CD4-positive, alpha-beta T cell treated with Interleukin-4 for 4 hours (primary cell): ENCODE measurements around the gene LMF1.

Experiments used
- DNase-seq: peaks from one replicate; pipeline ENCODE4 v3.0.0-alpha.2; 2020

The LMF1 gene

DNA sequence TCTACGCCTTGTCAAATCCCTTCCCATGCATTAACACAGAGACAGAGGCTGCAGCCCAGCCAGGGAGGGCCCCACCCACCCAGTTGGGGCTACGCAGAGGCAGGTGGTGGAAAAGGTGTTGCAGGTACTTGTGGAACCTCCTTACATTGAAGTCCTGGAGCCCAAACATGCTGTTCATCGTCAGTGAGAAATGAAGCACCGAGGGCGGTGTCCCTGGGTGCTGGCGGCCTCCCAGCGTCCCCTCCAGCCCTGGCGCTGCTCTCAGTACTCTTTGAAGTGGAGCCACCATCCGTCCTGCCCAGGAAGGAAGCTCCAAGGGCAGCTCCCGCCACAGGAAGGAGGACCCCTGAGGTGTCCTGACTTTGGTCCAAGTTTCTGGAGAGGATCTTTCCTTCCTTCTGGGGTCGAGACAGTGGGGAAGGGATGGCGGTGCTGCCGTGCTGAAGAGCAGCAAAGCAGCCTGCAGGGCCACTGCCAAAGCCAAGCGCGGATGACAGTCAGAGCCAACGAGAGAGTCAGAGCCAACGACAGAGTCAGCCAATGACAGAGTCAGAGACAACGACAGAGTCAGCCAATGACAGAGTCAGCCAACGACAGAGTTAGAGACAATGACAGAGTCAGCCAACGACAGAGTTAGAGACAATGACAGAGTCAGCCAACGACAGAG is 23.4 kb downstream of the LMF1 start:
- DNase-seq, result no peak

DNA sequence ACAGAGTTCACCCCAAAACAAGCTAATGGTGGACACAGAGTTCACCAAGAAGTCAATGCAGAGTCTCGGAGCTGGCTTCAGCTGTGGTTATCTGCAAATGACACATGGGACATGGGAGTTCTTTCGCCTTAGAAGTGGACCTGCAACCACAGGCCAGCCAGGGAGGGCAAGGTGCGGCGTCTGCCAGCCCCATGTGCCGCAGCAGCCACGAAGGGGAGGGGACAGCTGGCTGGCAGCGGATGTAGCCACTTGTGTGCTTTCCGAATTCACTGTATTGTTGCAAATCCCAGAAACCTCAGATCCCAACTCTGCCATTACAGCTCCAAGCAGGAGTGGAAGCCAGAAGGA is 24.8 kb downstream of the LMF1 start:
- no peak for DNase-seq

DNA sequence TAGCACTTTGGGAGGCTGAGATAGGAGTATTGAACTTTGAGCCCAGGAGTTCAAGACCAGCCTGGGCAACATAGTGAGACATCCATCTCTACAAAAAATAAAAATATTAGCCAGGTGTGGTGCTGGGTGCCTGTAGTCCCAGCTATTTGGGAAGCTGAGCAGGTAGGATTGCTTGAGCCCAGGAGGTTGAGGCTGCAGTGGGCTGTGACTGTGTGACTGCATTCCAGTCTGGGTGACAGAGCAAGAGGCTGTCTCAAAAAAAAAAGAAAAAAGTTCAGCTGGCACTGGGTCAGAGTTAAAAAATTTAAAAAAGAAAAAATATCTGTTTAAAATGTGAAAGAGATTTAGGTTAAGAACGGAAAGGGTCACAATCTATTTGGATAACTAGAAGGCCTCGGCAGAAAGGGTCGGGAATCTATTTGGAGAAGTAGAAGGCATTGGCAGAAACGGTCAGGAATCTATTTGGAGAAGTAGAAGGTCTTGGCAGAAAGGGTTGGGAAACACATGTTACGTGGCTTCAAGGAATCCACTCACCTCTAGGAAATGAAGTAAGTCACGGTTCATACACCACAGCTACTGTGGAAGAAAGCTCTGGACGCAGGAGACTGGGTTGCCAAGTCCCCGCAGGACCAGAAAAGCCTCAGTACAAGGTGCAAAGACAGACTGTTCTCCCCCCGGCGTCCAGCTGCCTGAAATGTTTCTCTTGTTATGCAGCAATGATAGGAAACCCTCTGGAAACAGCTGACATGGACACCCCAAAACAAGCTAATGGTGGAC is 25.3 kb downstream of the LMF1 start:
- DNase-seq, result no peak

DNA sequence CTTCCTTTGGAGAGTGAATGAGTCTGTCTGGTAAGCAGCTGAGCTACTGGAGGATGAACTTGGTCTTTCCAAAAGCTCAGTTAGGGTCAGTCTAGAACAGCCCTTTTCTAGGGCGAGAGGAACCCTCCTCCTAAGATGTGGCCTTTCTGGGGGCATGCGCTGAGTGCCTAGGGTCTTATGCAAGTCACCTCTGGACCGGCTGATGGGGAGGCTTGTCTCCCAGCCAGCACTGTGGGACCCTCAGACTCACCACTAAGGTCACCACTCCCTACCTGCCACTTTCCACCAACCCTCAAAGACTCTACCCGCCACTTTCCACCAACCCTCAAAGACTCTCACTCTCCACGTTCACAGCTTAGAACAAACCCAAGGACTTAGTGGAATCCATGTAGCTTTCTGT is 26.8 kb downstream of the LMF1 start:
- DNase-seq, result no peak

DNA sequence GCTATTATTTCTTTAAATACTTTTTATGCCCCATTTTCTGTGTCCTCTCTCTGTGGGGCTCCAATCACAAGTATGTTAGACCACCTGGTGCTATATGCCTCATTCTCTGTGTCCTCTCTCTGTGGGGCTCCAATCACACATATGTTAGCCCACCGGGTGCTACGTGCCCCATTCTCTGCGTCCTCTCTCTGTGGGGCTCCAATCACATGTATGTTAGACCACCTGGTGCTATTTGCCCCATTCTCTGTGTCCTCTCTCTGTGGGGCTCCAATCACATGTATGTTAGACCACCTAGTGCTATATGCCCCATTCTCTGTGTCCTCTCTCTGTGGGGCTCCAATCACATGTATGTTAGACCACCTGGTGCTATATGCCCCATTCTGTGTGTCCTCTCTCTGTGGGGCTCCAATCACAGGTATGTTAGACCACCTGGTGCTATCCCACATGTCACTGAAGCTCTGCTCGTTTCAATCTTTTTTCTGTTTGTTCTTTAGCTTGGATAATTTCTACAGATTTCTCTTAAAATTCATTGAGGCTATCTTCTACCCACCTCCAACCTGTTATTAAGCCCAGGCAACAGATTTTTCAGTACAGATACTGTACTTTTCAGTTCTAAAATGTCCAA is 28.2 kb downstream of the LMF1 start:
- no peak for DNase-seq

DNA sequence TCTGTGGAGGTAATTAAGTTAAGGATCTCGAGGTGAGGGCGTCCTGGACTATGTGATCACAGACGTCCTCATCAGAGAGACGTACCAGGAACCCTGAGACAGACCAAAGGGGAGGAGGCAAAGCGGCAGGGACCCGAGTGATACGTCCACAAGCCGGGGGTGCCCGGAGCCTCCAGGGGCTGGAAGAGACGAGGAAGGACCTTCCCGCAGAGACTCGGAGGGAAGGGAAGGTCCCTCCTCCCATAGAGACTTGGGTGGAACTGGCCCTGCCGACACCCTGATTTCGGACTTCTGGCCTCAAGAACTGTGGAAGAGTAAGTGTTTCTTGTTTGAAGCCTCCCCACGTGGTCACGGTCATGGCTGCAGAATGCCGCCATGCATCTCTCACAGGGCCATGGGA is 30.8 kb downstream of the LMF1 start:
- DNase-seq, result no peak

DNA sequence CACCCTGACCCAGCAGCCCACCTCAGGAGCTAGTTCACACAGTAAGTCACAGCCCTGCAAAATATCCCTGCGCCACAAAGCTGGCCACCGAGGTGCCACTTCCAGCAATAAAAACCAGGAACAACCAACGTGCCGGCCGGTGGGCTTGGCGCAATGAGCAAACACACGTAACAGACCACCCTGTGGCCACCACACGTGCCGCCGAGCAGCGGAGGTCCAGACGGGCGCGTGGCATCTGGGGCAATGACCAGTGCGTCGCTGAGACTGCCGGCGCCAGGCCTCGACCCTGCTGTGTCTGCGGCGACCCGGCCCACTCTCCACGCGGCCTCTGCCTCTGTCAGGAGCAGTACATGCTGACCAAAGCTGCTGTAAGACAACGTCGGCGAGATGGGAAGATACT is 31.5 kb downstream of the LMF1 start:
- no peak for DNase-seq

DNA sequence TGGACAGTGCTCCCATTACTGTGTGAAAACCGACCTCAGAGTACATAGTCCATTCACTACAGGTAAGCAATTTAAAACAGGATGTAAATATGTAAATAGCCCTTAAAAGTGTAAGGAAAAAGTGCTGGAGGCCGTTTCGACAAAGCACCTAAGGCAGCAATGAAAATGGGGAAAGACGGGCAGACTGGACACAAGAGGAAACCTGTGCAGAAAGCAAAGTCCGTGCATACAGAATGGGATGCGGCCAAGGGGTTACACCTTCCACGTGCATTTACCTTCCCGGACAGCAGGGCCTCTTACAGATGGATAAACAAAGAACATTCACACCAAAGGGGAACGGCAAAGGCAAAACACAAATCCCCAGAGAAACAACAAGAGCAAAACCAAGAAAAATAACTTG is 32.0 kb downstream of the LMF1 start:
- no peak for DNase-seq

DNA sequence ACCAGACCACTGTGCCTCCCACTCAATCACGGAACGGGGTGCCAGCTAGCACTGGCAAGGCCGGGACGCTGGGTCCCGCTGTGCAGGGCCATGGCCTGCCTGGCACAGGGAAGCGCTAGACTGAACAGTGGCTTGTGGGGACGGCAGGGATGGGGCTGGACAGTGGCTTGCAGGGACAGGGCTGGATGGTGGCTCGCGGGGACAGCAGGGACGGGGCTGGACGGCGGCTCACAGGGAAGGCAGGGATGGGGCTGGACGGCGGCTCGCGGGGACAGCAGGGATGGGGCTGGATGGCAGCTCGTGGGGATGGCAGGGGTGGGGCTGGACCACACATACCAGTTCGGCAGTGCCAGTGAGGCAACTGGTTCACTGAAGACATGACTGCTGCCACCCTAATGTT is 32.6 kb downstream of the LMF1 start:
- DNase-seq, result no peak

DNA sequence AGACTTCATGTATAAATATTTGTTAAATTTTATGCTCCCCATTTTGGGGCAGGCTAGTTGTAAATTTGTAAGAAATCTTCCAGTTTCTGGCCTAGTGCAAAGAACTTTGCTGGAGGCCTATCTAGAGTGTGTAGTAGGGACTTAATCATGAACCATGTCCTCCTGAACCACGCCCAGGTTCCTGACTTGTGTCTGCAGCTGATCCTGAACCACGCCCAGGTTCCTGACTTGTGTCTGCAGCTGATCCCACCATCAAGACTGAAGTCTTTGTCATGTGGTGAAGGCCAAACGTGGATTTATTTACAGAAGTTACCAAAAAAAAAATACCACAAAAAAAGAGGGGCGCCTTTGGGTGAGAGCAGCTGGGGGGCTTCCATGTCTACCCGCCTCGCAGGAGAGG is 33.1 kb downstream of the LMF1 start:
- DNase-seq, result no peak

DNA sequence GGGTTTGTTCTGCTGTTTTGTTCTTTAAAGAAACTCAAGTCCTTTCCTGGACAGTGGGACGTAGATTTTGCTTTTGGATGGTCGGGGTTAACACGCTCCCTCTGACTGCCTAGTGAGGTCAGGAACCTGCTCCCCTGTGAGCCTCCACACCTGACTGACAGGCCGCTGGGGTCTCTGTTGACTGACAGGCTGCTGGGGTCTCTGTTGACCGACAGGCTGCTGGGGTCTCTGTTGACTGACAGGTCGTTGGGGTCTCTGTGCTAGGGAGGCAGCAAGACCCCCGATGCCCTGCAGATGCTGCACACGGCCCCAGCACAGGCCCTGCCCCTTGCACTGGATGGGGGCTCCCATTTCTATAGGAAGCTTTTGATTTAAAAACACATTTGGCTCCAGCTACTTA is 33.5 kb downstream of the LMF1 start:
- no peak for DNase-seq

DNA sequence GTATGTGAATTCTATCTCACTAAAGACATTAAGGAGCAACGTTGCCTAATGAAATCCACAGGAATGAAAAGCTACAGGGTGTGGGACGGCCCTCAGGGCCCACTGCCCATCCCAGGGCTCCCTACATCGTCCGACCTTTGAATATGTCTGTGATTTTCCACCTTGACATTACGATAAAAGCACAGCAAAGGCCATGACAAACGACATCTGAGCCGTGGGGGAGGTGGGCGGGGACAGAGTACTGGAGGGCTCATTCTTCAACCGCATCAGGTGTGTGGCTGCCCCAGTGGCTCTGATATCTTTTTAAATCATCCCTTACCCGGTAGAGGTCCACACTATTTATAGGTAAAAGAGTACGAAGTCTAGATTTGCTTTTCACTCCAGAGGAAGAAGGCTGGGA is 35.1 kb downstream of the LMF1 start:
- DNase-seq, result no peak

DNA sequence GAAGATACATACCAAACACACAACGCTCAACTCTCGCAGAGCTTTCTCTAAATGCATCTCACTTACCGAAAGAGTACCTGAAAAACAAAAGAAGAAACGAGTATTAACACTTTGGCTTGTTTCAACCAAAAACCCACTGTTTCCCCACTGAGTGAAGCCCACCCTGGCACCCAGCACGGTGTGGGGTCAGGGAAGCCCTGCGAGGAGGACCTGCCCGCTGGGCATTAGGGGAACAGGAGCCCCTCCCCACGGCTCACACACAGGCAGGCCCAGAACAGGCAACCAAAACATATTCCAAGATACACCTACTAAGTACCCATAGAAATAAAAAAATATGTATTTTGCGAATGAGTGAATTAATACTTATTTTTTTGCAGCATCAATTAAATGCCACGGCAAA is 36.6 kb downstream of the LMF1 start:
- DNase-seq, result no peak

DNA sequence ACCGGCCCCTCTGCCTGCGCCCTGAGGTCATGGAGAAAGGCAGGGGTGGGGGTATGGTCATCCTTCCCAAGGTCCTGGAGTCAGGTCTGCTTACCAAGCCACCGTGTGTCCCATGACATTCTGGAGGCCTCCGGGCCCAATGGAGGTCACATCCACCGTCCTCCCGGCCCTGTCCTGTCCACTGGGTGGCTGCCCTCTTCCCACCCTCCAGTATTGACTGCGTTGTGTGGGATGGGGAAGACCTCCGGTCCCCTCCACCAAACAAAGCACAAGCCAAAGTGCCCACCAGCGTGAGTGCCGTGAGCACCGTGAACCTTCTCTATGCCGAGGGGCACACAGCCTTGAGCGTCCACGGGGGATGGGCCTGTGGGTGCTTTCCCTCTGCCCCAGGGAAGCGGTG is 37.2 kb downstream of the LMF1 start:
- no peak for DNase-seq

DNA sequence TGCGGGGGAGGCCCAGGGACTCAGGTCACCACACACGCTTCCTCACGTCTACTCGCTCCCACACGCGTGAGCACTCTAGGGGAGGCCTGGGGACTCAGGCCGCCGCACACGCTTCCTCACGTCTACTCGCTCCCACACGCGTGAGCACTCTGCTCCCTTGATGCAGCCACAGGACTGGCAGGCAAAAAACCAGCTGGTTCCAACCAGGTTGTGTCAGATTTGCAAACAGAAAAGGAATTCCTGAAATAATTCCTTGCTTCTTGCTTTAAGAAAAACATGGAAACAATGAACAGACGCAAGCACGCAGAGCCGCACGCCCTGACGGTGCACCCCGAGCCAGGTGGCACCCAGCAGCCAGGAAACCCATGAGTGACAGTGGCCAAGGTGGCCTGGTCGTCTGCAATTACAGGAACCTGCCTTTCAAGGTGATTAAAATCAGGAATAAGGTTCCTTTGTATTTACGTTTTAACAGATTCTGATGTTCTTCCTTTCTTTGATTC is 37.9 kb downstream of the LMF1 start:
- no peak for DNase-seq

DNA sequence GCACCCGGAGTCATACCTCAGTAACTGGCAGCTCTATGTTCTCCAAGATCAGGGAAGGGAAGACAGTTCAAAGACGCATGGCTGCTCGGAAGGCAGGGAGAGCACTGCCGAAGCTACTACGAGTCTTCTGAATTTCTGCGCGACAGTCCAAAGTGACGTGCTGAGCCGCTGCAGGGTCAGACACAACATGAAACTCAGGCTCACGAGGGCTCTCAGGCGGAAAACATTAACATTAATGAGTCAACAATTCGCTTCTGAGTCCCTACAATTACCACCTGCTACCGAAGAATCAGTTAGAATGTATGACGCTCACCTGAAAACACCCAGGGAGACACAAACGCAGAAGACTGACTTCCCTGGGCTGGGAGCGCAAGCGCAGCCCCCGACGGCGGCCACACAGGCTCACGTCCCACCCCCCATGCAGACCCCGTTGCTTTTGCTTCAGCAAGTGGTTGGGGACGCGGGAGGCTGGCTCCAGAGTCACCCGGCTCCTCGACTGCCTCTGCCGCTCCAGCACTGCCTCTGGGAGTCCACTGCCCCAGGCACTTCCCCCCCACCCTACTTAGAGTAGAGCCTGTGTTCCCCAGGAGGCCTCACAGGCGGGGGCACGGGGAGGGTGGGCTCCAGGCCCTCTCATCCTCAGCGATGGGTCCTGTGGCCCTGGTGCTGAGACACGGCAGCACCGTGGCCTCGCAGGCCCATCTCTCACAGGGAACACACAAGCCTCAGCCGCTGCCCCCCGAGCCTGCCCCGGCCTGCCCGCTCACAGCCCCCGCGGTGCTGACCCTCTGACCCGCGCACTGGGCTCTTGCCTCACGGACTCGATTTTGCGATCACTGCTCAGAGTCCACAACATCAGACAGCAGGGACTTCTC is 38.9 kb downstream of the LMF1 start:
- DNase-seq, result no peak

DNA sequence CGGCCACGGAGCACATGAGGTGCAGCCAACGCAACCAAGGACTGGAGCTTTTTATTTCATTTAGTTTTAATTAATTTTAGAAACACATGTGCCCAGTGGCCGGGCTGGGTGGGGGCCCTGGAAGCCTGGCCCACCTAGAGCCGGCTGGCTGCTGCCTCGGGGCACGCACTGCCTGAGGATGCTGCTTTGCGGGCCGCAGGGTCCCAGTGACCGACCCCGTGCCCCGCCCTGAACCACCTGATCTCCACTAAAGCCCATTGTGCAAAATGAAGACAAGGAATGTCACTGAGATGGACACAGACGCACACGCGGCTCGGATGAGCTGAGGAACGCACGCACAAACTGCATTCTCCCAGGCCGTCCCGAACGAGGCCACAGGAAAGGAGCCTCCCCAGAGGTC is 39.6 kb downstream of the LMF1 start:
- no peak for DNase-seq

DNA sequence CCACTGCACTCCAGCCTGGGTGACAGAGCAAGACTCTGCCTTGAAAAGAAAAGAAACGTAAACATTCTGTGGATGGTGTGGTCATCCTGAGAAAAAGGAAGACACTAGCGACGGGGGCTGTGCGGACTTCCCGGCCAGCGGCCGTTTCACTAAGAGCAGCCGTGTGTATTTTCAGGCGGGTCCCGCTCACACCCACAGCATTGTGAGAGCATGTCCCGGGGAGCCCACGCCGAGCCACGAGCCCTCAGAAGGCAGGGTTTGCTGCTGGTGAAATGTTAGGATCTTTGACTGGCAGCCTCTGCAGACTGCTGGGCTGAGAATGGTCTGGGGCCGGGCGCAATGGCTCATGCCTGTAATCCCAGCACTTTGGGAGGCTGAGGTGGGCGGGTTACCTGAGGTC is 40.3 kb downstream of the LMF1 start:
- DNase-seq, result no peak

DNA sequence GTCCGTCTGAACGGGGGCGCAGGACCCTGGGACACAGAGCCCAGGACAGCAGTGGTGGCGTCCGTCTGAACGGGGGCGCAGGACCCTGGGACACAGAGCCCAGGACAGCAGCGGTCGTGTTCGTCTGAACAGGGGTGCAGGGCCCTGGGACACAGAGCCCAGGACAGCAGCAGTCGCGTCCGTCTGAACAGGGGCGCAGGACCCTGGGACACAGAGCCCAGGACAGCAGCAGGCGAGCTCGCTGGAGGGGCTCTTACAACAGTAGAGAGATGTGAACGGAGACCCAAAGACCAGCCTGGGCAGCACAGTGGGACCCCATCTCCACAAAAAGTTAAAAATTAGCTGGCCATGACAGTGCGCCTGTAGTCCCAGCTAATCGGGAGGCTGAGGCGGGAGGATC is 40.7 kb downstream of the LMF1 start:
- DNase-seq, result no peak

DNA sequence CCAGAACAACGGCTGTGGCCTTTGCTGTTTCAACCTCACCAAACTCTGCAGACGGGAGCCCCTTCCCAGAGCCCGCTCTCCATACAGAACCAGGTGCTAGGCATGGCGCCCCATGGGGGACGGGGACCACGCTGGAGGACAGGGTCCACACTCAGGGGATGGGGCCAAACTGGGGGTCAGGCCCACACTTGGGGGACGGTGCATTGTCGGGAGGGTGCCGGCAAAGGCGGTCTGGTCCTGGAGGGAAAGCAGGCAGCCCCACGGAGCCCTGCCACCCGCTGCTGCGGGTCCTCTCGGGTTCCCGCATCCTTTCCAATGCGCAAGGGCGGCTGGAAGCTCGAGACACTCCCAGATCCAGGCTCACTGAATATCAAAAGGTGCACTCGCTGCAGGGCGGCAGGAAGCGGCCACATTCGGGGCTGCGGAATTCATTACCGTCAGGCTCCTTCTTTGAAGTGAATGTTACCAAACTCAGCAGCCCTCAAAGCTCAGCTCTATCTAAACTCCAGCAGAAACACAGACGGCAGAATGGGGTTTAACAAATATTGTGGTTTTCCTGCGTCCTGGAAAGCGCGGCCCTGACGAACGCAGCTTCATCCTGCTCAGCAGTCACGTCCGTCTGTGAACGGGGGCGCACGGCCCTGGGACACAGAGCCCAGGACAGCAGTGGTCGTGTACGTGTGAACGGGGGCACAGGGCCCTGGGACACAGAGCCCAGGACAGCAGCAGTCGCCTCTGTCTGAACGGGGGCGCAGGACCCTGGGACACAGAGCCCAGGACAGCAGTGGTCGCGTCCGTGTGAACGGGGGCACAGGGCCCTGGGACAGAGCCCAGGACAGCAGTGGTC is 41.3 kb downstream of the LMF1 start:
- no peak for DNase-seq

DNA sequence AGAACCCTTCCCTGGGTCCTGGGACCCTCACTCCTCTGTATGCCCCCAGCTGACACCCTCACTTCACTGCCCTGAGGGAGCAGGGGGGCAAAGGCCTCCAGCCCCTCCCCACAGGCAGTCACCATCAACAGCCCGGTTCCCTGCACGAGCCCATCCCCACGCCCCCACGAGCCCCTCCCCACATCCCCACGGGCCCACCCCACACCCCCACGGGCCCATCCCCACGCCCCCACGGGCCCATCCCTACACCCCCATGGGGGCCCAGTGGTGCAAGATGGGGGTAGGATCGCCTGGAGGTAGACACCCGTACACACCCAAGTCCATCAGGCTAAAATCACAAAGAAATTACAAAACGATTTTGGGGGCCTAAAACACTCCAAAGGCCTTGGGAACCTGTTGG is 42.3 kb downstream of the LMF1 start:
- DNase-seq, result no peak

DNA sequence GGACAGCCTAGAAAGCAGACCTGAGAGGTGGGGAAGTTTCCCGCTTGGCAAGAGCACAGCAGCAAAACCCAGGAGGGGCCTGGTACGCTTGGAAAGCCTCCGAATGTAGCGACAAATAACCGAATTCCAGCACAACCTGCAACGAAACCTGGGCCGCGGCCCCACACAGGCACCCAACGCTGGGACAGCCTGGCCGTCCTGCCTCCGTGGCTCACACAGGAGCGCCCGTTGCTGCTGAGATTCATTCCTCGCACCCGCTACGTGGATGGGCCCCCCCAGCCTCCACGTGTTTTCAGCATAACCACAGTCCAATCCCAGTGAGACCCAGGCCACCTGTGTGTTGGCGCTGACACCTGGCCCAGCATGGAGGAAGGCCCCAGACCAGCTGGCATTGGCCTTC is 42.9 kb downstream of the LMF1 start:
- DNase-seq, result no peak
